Inflammatory macrophage (primary cell): ENCODE results near the gene NIPAL3.

Source experiments
- DNase-seq, 2 donors: peaks; one replicate each; pipeline ENCODE4 v3.0.0-alpha.2; 2020 to 2022

Gene NIPAL3

DNA sequence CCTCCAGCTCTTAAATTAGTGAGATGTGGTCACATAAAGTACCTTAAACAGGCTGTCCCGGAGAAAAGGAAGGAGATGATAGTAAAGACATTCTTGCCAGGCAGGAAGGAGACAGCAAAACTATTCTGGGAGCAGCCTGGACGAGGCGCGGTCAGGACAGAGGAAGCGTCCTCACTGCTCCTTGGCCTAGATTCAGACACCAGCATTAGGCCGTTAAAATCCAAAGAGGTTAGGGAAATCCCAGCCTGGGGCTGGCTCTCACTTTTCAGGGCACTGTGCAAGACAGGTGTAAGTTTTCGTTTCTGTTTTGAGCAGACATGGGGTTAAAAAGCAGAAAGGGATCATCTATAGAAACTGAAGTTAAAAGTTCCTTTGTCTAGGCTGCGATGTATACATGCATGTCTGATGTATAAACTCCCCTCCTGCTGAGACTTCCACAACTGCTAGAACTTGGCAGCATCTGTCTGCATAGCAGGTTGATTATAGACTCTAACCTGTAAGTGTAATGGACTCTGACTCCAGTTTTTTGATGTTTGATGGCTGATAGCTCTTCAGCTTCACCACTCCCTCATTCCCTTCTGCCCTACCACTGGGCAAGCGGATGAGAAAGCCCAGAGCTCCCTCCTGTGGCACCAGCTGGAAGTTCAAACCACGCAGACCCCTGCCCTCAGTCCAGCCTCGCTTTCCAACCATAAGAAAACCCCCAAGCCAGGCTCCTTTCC, 23.6 kb upstream of the NIPAL3 start:
- peak in 1 of 2 donors; percentile 36 for DNase-seq

- DNase-seq = no peak
Observed at GRCh38 chr1:24392604-24392946, 23.0 kb upstream of the NIPAL3 start.

DNA sequence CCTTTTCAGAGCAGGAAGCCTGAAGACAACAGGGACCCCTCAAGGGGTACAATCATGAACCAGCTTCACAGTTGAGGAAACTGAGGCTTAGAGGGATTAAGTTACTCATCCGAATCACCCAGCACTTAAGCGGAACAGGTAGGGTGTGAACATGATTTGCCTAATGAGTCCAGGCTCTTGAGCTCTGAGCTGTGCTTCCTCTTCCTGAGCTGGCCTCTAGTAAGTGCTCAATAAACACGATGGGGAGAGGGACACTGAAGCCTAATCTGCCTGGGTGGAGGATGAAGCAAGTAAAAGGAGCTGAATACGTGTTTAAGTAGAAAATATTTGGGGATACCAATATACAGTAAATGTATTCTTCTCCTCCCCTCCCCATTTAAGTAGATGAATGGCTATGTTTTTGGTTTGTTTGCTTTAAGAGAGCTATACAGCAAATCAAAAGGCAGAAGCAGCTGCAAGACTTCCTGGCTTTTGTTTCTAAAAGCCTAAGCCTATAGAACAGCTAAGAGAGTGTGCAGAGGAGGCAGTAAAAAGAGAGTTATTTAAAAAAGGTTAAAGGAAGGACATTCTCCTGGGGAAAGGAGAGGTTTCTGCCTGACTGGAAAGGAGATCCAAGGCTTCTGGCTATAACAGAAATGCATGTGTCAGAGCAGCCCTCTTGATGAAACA, 22.5 kb upstream of the NIPAL3 start:
- no peak for DNase-seq

DNA sequence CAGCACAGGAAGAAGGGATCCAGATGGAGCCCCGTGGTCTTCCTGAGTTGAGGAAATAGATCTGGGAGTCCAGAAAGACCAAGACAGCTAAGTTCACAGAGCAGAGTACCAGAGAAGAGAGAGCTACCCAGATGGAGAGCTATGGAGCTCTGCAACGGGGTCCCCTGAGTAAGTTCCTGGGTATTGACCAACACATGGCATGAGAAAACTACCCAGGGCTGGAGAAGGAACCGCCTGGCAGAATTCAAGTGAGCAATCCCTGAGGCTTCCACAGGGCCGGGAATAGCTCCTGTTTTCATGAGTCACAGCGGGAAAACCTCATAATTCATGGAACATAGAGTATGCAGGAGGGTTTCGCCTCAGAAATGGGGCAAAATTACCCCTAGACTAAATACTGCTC, 21.7 kb upstream of the NIPAL3 start:
- no peak for DNase-seq

DNA sequence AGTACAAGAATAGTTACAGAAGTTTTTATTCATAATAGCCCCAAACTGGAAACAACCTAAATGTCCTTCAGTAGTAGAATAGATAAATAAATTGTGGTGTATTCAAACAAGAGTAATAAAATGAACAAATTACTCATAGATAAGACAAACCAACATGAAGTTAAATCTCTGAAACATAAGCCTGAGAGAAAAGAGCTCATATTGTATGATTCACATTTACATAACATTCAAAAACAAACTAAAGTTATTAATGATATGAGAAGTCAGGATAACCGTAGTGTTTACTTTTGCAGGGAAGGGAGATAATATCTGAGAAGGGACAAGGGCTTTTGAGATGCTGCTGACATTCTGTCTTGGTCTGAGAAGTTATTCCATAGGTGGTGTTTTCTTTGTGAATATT, 15.5 kb upstream of the NIPAL3 start:
- DNase-seq = no peak

- DNase-seq = no peak
Observed at GRCh38 chr1:24403806-24404205, 11.8 kb upstream of the NIPAL3 start.

DNA sequence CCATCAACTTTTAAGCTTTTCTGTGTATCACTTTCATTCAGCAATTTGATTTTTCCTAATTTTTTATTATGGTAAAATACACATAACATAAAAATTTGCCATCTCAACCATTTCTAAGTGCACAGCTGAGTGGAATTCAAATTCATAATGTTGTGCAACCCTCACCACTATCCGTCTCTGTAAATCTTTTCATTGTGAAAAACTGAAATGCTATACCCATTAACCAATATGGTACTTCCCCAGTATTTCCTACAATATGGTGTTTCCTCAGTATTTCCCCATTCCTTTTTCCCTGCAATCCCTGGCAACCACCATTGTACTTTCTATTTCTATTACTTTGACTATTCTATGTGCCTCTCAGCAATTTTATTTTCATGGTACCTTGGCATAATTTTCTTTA, 8.8 kb upstream of the NIPAL3 start:
- DNase-seq = peak in 1 of 2 donors; percentile 55

DNA sequence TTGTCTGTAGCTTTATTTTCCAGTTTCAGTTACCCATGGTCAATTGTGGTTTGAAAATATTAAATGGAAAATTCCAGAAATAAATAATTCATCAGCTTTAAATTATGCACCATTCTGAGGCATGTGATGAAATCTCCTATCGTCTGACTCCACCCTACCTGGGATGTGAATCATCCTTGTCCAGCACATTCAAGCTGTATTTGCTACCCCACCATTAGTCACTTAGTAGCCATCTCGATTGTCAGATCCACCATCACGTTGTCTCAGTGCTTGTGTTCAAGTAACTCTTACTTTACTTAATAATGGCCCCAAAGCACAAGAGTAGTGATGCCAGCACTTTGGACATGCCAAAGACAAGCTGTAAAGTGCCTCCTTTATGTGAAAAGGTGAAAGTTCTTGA, 6.1 kb upstream of the NIPAL3 start:
- no peak for DNase-seq

DNA sequence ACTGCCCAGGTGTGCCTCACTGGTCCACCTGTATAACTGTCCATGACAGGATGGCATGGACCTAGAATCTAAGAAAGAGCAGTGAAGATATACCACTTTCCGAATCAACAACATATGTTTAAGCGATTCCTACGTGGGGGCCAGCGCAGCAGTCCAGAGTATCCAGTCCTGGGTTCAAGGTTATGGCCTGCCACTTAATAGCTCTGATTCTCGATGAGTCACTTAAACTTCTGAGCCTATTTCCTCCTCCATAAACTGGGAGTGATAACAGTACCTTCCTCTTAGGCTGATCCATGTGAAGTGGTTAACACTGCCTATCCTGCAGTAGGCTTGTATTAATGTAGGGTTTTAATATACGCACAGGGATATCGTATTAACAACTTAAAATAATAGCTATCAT, 4.9 kb upstream of the NIPAL3 start:
- DNase-seq = no peak

DNA sequence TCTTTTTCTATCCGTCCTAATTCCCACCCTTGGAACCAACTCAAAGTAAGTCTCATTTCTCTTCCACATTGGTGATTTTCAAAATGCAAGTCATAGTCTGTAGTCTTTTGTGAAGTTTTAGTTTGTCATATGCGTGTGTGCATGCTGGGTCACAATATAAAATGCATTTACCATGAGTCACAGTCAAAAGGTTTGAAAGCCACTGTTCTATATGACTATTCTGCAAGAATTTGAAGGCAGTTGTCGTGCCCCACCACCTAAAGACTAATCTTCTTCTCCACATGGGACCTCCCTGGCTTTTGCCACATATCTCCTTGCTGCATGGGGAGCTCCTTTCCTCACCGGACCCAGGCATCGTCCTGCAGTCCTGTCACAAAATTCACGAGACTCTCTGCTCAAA, 3.6 kb upstream of the NIPAL3 start:
- DNase-seq = peak in 1 of 2 donors; percentile 9

GRCh38 chr1:24412408-24412807, 3.2 kb upstream of the NIPAL3 start:
- DNase-seq = no peak

DNA sequence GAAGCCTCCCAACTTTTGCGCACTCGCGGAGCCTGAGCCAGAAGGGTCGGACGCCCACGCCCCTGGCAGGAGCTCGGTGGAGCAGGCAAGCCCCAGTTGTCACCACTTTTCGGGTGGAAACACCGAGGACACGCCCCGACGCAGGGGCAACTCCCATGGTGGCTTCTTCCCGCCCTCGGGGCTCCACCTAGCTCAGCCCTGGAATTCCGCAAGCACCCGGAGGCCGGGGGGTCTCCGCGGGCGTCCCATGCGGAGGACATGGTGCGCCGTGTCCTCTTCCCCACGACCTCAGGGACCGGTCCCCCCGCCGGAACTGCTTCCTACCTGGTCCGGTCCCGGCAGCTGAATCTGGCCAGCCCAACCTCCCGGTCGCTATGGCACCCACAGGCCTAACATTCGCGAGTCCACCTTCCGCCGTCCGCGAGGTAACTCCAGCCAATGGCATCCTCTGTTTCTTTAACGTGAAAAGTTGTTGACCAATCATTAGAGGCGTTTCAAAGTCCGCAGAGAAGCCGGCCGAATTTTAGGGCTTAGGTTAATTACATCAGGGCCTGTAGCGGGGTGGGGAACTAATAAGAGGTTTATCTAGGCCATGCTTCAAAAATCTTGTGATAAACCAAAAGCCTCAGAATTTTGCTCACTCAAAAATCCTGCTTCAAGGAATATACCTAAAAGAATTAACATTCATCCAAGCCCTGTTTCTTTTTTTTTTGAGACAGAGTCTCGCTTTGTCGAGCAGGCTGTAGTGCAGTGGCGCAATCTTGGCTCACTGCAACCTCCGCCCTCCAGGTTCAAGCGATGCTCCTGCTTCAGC, 2.0 kb upstream of the NIPAL3 start, which contains the start of gene STPG1:
TSS of gene STPG1 (minus strand) at position 433 of the 814 bp plus-strand sequence. CDS start 12,394 bp downstream, outside the sequence.
- peak; percentile 92 to 98 for DNase-seq

DNA sequence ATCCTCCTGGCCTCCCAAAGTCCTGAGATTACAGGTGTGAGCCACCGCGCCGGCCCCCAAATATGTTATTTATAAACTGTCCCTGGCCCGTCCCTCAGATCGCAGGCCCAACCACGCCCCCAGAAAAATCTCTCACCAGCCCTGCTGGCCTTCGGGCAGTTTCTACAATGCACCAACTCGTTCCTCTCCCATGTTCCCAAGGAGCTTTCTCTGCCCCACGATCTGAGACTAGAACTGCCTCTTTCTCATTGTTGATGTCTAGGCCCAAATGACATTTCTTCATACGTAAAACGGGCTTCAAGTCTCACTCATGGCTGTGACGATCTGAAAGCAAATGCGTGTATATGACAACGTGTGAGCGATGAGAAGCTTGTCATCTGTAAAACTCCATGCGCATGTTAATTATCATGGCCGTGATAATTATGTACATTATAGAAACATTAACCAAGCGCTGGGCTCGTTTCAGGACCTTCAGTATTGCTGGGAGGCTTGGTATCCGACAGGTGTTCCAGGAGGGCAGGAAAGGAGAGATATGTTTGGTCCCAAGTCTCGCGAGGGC, 748 bp upstream of the NIPAL3 start:
- DNase-seq = no peak

GRCh38 chr1:24415910-24416665, 486 bp downstream of the NIPAL3 start:
- DNase-seq = peak in 1 of 2 donors; percentile 33

DNA sequence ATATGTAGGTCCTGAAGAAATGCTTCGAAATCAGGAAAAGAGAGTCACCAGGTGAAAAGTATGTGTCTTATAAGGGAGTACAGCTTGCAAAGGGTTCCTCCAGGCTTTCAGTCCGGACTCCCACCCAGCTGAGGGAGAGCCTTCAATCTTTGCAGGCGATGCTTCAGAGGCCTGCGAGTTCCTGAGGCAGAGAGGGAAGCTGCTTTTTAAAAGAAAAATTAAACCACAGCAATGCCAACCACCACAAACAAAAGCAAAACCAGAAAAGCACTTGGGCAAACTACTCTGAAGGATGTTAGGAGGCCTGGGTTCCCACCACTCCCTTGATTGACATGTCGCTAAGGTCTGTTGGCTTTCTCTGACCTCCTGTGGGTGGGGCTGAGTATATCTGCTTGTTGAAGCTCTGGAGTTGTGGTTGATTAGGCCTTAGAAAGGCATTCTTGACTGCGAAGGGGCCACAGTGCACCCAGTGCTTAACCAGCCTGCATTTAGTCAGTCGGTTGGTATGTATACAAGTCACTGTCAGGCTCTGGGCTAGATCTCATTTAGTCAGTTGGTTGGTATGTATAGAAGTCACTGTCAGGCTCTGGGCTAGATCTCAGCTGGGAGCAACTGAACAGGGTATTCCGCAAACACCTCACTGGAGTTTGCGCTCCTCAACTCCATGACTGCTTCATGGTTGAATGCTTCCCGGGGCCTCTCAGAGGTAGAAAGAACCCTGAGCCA, 1.2 kb downstream of the NIPAL3 start:
- DNase-seq = no peak

- DNase-seq = no peak
Observed at GRCh38 chr1:24417681-24418080, 2.1 kb downstream of the NIPAL3 start.

GRCh38 chr1:24418898-24419628, 3.5 kb downstream of the NIPAL3 start:
- peak; percentile 23 to 33 for DNase-seq

DNA sequence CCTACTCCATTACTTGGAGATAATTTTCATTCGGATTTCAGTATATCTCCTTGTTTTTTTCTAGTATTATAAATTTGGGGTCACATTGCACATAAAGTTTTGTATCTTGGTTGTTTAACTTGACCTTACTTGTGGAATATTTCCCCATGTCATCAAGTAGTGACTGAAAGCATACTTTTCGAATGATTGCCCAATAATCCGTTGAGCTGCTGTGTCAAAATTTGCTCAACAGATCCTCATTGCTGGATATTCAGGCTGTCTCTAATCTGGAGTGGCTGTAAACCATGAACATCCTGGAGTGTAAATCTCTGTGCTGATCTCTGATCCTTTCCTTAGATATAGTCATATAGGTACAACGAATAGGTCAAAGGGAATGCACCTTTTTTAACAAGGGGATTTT, 4.9 kb downstream of the NIPAL3 start:
- peak; percentile 43 to 69 for DNase-seq

- no peak for DNase-seq
Observed at GRCh38 chr1:24421502-24421901, 5.9 kb downstream of the NIPAL3 start.

DNA sequence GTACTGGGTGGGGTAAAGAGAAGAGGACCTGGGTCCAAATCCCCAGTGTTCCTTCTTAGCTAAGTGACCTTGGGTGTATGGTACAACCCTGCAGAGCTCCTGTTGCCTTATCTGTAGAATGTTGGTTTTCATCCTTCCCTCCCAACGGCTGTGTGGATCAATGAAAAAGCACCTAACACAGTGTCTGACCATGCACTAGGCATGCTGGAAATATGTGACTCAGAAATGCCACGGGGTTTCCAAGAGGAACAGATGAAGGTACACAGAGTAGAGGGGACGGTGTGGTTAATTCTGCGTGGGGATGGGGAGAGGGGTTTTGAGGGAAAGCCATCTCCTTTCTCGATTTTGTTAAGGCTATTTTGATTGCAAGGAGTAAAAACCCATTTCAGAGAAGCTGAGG, 8.6 kb downstream of the NIPAL3 start:
- DNase-seq = no peak

GRCh38 chr1:24424990-24425389, 9.4 kb downstream of the NIPAL3 start:
- no peak for DNase-seq
